ENCODE results near the gene FASN.

- no peak for TF ChIP-seq CTCF (IDR thresholded peaks at IDR 0.05)
- no peak for TF ChIP-seq ZFX (IDR thresholded peaks at IDR 0.05; ENCODE audit: borderline replicate concordance)
These were observed 34.3 kb downstream of the FASN start for GRCh38 chr17:82063424-82064415.
